K562 (cell line): ENCODE results near the gene CHCT1. TPM values are rescaled to one million over a fixed set of nuclear protein-coding genes. Genes with fewer than 3 reads are reported as not detected.

Source experiments
- FIP1L1 ChIP-seq: fragments of 200-400 bp; formaldehyde crosslinking; IDR thresholded peaks from 2 replicates; pipeline ENCODE4 v1.6.1; 2018; ENCODE audit warnings: mild to moderate bottlenecking, low read depth, low read length; ENCODE audit not compliant: poor library complexity, severe bottlenecking
- POLR2A ChIP-seq: fragments of 450-650 bp; conservative IDR thresholded peaks from 2 replicates; pipeline ENCODE4 v1.6.1; 2016
- SFPQ ChIP-seq: fragments of 200-400 bp; formaldehyde crosslinking; IDR thresholded peaks from 2 replicates; pipeline ENCODE4 v1.6.1; 2017; ENCODE audit warnings: mild to moderate bottlenecking, low read depth, low read length, moderate library complexity
- TFE3 ChIP-seq: fragments of 450-650 bp; formaldehyde crosslinking; IDR thresholded peaks from 2 replicates; pipeline ENCODE4 v1.4.0; 2020; ENCODE audit warnings: mild to moderate bottlenecking, mixed read lengths
- polyA plus RNA-seq, 8 experiments: library from polyadenylated mRNA; depleted of rRNA in 4 of 8; stranded (reverse) in 5 of 8; unstranded in 3 of 8; fragments of >200 nt; fragmentation: Nextera tagmentation in 2 of 8; fragmentation: Illumina TruSeq in 1 of 8; extraction: Ambion mirVana in 2 of 8; extraction: Trizol in 1 of 8; gene quantifications; 2 replicates each; pipeline versions ENCODE4 v1.2.1 to v1.2.3, GENCODE V29; 2011 to 2014; ENCODE audit warnings: inconsistent platforms in 1 of 8, missing spikeins in 1 of 8
- total RNA-seq, 7 experiments: library from RNA; depleted of rRNA in 6 of 7; stranded (reverse); fragments of >200 nt in 6 of 7; fragmentation: Illumina TruSeq in 2 of 7; extraction: Trizol in 2 of 7; gene quantifications; 2 replicates each; pipeline versions ENCODE4 v1.2.1 to v1.2.3, GENCODE V29; 2011 to 2021; ENCODE audit warnings: low replicate concordance in 1 of 7
- TF ChIP-seq, protein P1 (sequence below): fragments of 250-450 bp; sonication (Bioruptor Pico); IDR thresholded peaks from 2 replicates; pipeline ENCODE4 v1.4.0; 2020
- TF ChIP-seq, protein P2 (sequence below): fragments of 450-650 bp; IDR thresholded peaks from 2 replicates; pipeline ENCODE4 v1.6.1; 2016; ENCODE audit warnings: mild to moderate bottlenecking

CHCT1 gene
- total and polyA plus RNA-seq, 9 of the 15 experiments (the other 6 are each of a cell fraction or from before 2014, with no cell fraction given), result not detected

- TF ChIP-seq, protein P1, sequence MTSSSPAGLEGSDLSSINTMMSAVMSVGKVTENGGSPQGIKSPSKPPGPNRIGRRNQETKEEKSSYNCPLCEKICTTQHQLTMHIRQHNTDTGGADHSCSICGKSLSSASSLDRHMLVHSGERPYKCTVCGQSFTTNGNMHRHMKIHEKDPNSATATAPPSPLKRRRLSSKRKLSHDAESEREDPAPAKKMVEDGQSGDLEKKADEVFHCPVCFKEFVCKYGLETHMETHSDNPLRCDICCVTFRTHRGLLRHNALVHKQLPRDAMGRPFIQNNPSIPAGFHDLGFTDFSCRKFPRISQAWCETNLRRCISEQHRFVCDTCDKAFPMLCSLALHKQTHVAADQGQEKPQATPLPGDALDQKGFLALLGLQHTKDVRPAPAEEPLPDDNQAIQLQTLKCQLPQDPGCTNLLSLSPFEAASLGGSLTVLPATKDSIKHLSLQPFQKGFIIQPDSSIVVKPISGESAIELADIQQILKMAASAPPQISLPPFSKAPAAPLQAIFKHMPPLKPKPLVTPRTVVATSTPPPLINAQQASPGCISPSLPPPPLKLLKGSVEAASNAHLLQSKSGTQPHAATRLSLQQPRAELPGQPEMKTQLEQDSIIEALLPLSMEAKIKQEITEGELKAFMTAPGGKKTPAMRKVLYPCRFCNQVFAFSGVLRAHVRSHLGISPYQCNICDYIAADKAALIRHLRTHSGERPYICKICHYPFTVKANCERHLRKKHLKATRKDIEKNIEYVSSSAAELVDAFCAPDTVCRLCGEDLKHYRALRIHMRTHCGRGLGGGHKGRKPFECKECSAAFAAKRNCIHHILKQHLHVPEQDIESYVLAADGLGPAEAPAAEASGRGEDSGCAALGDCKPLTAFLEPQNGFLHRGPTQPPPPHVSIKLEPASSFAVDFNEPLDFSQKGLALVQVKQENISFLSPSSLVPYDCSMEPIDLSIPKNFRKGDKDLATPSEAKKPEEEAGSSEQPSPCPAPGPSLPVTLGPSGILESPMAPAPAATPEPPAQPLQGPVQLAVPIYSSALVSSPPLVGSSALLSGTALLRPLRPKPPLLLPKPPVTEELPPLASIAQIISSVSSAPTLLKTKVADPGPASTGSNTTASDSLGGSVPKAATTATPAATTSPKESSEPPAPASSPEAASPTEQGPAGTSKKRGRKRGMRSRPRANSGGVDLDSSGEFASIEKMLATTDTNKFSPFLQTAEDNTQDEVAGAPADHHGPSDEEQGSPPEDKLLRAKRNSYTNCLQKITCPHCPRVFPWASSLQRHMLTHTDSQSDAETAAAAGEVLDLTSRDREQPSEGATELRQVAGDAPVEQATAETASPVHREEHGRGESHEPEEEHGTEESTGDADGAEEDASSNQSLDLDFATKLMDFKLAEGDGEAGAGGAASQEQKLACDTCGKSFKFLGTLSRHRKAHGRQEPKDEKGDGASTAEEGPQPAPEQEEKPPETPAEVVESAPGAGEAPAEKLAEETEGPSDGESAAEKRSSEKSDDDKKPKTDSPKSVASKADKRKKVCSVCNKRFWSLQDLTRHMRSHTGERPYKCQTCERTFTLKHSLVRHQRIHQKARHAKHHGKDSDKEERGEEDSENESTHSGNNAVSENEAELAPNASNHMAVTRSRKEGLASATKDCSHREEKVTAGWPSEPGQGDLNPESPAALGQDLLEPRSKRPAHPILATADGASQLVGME (CRISPR knock-in tag), result no peak
- TF ChIP-seq SFPQ (no peak), FIP1L1 (no peak), POLR2A (peak; percentile 57), TFE3 (CRISPR knock-in tag) (no peak)
- TF ChIP-seq, protein P2, sequence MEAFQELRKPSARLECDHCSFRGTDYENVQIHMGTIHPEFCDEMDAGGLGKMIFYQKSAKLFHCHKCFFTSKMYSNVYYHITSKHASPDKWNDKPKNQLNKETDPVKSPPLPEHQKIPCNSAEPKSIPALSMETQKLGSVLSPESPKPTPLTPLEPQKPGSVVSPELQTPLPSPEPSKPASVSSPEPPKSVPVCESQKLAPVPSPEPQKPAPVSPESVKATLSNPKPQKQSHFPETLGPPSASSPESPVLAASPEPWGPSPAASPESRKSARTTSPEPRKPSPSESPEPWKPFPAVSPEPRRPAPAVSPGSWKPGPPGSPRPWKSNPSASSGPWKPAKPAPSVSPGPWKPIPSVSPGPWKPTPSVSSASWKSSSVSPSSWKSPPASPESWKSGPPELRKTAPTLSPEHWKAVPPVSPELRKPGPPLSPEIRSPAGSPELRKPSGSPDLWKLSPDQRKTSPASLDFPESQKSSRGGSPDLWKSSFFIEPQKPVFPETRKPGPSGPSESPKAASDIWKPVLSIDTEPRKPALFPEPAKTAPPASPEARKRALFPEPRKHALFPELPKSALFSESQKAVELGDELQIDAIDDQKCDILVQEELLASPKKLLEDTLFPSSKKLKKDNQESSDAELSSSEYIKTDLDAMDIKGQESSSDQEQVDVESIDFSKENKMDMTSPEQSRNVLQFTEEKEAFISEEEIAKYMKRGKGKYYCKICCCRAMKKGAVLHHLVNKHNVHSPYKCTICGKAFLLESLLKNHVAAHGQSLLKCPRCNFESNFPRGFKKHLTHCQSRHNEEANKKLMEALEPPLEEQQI, result no peak
Observed at GRCh38 chr17:60391471-60392041, 30.7 kb upstream of the CHCT1 start (continued).
